Inflammatory macrophage treated with lipopolysaccharide for 1 hour (primary cell): ENCODE results near the gene FBXL14.

Experiments
- DNase-seq, 2 donors: peaks; one replicate each; pipeline ENCODE4 v3.0.0-alpha.2; 2020 to 2022

Gene FBXL14, protein sequence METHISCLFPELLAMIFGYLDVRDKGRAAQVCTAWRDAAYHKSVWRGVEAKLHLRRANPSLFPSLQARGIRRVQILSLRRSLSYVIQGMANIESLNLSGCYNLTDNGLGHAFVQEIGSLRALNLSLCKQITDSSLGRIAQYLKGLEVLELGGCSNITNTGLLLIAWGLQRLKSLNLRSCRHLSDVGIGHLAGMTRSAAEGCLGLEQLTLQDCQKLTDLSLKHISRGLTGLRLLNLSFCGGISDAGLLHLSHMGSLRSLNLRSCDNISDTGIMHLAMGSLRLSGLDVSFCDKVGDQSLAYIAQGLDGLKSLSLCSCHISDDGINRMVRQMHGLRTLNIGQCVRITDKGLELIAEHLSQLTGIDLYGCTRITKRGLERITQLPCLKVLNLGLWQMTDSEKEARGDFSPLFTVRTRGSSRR

DNA sequence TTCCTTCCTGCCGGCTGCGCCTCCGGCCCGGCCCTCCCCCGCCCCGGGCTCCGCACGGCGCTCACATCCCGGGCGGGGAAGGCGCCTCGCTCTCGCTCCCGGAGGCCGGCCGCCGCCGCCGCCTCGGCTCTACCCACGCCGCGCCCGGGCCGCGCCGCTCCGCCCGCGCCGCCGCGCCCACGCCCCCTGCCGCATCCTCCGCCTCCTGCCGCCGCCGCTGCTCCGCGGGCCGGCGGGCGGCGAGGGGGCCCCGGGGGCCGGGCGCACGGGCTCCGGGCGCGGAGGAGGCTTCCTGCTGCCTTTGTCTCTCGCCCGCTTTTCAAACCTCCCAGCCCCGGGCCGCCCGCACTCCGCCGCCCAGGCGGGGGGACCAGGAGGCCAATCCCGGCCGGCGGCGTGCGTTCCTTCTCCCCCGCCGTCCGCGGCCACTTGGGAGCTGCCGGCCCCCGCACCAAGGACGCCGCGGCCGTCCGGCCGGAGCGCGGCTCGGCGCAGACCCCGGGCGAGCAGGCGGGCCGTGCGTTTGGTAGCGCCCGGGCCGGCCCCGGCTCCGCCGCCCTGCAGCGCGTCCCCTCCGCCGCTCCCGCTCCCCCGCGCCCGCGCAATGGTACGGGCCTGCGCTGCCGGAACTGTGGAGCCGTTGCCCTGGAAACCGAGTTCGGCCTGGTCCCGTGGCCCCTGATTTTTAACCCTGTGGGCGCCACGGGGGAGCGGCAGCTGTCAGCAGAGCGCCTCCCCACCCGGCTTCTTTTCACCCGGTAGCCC, at the start of gene FBXL14:
TSS of gene FBXL14 (minus strand) at position 321 of the 765 bp plus-strand sequence. CDS start 515 bp downstream, outside the sequence.
- peak; percentile 81 to 86 for DNase-seq

DNA sequence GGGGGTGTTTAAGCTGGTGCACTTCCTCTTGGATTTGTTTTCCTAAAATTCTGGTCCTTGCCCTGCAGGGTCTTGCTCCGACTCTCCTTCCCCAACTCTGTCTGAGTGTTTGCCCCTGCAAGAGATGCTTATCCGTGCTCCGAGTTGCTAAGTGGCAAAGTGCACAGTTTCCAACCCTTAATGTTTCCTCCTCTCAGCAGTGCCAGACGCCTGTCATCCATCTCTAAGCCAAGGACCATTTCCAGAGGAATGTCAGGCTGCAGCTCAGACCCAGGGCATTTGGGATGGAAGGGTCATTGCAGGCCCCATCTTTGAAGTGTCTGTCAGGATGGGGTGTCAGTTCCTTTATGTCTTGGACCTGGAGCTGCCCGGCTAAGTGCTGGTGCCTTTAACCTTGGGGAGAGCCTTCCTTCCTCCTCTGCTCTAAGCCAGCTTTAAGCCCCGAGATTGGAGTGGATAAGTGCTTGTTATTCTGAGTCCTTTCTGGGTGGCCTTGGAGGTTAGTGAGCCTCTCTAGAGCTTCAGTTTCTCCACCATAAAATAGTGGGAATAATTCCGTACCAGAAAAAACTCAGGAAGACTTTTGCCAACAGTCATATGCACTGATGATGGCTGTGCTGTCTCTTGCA, 49.6 kb upstream of the FBXL14 start:
- no peak for DNase-seq

DNA sequence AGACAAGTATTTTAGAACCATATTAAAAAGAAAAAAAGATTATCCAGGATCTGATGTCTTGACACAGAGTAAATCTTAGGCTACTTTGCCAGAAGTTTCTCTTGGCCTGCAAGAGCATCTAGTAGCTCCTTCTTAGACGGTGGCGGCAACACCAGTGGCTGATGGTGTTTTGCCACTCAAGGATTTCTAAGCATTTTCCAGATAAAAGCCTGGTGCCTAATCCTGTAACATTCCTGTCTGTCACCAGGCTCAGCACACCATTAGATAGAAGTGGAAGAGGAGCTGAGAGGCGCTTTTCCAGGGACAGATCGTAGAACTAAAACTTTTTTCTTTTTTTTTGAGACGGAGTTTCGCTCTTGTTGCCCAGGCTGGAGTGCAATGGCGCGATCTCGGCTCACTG, 48.7 kb upstream of the FBXL14 start:
- no peak for DNase-seq

DNA sequence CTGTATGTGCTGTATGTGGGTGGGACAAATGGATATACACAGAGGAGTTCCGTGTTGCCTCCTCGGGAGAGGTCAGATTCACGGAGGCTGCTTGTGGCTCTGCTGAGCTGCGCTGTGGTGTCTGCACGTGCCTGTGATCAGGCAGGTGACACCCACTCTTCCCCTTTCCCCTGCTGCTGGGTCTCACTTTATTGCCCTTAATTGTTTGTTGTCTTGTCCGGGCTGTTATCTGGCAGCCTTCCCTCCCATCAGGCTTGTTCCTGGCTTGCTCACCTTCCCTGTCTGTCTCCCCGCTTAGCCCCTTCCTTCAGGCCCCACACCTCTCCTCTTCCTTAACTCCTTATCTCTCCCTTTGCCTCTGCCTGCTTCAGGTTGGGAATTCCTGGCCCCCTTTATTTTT, 48.1 kb upstream of the FBXL14 start:
- no peak for DNase-seq

DNA sequence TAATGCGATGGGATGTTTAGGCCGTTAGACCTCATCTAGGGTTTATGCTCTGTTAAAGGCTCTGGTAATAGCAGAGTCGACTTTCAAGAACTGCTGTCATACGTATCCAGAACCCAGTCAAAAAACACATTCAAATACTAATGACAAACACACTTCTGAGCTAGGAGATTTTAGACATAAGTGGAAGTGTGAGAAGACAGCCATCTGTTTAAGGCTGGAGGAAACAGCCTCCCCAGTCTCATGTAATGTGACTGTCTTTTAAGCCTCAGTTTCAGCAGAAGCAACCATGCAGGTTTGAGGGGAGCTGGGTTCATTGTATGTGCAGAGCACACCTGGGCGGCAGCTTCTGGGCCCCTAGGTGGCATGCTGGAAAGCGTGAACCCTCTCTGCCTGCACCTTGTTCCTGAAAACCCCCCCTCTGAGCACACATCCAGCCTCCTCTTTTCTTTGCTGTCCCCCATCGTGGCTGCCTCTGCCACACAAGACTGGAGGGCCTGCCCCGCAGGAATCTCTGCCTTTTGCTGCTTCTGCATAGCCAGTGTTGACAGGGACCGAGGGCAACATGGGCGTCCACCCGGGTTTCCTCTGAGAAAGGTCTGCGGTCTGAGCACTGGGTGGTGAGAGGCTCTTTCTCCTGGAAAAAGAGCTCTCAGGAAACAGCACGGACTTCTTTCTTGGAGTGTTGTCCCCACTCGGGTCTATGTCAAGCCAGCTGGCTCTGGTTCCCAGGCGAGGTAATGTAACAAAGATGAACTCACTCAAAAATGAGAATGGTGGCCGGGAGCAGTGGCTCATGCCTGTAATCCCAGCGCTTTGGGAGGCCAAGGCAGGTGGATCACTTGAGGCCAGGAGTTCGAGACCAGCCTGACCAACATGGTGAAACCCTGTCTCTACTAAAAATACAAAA, 46.2 kb upstream of the FBXL14 start:
- DNase-seq: no peak

DNA sequence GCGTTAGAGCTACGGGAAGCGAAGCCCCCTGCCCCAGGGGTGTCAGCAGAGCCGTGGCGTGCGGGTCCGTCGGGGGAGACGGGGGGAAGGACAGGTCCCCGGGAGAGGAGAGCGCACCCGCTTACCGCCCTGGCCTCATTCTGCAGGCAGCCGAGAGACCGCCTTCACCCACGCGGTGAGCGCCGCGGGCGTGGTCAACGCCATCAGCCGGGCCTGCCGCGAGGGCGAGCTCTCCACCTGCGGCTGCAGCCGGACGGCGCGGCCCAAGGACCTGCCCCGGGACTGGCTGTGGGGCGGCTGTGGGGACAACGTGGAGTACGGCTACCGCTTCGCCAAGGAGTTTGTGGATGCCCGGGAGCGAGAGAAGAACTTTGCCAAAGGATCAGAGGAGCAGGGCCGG, 45.2 kb upstream of the FBXL14 start:
- DNase-seq: no peak

DNA sequence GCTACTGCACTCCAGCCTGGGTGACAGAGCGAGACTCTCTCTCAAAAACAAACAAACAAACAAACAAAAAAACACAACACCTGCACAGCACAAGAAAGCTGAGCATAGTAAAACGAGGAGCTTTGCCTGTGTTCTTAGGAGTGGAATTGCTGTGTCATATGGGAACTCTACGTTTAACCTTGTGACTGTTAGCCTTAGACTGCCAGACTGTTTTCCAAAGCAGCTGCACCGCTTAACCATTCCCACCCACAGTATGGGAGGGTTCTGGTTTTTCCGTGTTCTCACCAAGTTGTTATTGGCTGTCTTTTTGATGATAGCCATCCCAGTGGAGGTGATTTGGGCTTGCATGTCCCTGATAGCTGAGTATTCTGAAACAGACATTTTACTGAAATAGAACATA, 43.8 kb upstream of the FBXL14 start:
- peak; percentile 68 to 79 for DNase-seq

DNA sequence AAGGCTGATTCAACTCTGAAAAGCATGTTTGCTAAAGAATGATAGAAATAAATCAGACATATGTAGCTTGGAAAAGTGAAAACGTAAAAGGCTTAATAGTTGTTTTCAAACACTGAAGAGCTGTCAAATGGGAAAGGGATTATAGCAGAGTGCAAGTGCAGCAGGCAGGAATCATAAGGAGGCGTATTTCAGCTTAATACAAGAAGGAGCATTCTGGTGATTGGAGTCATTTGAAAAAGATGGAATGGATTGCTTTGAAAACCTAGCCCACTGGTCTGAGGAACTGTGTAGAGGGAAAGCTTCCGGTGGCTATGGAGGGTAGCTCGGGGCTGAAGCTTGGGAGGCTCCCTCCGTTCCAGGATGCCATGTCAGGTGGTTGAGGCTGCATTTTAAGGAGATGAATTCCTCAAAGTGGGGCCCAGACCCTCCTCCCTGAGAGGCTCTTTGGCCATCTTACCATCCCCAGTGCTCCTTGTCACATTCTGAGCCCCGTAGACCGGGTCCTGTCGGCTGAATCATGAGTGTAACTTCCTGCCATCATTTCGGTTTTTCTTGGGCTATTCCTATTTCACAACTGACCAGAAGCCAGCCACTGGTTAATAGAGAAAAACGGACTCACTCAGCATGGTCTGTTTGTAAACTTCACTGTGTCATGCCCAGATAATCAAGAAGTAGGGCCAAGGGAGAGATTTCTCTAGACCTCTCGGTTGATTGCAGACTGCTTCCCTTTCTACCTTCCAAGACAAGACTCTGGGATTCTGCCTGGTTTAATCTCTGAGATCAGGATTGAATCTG, 41.1 kb upstream of the FBXL14 start:
- DNase-seq: peak; percentile 86 to 88

DNA sequence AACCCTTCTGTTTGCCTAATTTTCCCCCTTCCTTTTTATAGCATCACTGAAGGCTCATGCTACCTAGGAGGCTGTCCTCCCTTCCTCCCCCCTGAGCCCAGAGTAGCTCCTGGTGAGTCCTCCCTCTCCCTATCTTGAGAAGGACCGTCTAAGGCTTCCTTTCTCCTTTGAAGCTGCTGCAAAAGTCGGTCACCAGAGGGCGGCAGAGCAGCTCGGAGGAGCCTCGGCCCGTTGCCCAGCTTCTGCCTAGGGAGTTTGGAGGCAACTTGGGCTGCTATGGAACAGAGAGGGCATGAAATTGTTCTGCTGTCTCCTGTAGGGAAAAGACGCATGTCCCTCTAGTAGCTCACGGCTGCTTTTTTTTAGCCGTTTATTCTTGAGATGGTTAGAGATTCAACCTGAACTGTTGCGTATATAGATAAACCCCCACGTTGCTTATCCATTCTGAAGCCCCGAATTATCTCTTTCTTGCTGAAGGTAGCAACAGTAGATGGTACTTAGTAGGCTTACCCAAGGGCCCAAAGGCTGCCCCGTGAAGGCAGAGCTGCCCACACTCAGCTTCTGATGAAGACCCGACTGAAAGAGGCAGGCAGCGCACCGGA, 40.3 kb upstream of the FBXL14 start:
- DNase-seq: peak; percentile 69 to 85

DNA sequence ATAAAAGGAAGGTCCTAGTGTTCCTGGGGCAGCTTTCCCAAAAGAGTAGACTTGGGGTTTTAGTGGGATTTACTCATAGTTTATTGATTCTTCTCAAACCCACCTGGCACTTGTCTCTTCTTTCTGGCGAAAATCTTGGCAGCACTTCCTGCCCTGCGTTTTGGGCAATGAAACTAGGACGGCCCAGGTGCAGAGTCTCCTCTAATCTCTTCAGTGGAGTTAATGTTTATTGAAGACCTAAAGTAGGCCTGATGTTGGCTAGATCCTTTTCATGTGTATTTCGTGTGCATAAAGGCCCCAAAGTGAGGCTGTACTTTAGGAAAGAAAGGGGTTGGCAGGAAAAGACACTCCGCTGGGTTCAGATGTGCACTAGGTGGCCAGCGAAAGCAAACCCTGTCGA, 39.8 kb upstream of the FBXL14 start:
- DNase-seq: no peak

DNA sequence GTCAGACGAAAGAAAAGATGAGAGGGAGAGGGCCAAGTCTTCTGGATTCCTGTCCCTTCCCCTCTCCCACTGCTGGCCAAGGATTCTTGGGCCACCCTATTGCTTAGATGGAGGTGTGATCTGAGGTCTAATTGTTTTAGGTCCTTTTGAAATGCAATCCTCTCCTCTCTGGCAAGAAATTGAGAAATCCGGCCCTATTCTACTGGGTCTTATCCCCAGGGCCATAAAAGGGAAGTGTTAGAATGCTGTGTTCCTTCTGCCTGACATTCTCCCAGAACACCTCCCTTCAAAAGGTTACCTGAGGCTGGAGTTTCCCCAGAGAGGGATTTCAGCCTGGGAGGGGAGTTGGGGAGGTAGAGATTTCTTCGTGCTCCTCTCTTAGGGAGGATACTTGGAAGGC, 39.1 kb upstream of the FBXL14 start:
- peak in 1 of 2 donors; percentile 33 for DNase-seq

DNA sequence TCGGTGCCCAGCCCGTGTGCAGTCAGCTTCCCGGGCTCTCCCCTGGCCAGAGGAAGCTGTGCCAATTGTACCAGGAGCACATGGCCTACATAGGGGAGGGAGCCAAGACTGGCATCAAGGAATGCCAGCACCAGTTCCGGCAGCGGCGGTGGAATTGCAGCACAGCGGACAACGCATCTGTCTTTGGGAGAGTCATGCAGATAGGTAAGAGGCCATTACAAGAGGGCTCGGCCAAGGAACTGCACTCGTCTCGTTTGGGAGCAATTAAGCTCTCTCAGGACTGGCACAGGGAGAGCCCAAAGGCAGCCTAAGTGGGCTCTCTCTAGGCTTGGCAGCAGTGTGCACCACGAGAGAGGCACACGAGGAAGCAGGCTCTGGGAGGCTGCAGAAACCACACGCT, 38.3 kb upstream of the FBXL14 start:
- DNase-seq: no peak

DNA sequence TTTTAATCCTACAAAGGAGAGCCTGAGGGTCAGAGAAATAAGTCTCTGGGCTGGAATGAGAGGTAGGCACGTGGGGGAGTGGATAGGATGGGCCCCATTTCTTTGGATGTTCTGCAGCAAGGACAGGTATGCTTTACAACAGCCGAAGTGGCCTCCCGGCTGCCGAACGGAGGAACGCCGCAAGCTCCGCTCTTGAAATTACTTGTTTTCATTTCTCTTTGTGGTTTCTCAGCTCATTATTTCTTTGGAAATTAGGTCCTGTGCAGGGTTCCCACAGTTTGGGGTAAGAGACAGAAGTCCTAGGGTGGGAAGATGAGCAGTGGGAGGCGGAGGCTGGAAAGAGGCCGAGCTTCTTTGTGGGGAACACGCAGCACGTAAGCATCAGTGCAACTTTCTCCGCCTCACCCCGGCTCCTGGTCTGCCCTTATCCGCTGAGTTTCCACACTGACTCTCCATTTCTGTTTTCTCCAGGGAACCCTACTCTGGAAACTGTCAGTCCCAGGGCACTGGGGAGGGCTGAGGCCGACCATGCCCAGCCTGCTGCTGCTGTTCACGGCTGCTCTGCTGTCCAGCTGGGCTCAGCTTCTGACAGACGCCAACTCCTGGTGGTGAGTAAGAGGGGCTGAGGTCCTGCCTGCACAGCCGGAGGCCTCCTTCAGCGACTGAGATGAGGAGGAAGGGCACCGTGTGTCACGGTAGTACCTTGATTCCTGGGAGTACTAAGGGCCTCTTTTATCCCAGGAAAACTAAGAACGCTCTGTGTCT, 36.6 kb upstream of the FBXL14 start:
- no peak for DNase-seq

DNA sequence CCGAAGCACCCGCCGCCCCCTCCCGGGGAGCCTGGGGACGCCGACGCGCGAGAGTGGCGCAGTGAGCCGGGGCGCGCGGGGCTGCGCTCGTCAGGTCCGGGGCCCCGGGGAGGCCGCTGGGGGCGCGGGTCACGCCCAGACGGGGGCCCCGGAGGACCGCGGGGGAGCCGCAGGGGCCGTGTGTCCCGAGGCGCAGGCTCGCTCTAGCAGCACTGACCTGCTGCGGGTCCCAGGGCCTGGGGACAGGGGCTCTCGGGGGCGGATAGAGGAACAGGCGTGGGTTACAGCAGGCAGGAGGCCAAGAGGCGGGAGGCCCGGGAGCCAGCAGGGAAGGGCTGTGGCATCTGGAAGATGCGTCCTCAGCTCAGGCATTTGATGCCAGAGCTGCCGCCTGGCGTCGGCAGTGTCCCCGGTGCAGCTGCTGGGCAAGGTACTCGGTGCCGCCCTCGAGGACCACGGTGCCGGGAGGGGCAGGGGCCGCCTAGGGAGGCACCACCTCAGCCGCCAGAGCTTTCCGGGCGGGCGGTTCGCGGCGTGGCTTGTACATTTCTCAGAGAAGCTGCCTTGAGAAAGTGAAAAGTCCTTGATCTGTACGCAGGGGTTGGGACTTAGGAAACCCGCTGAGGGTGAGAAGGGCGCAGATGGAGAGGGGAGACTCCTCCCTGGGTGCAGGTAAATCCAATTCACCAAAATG, 35.9 kb upstream of the FBXL14 start:
- no peak for DNase-seq

DNA sequence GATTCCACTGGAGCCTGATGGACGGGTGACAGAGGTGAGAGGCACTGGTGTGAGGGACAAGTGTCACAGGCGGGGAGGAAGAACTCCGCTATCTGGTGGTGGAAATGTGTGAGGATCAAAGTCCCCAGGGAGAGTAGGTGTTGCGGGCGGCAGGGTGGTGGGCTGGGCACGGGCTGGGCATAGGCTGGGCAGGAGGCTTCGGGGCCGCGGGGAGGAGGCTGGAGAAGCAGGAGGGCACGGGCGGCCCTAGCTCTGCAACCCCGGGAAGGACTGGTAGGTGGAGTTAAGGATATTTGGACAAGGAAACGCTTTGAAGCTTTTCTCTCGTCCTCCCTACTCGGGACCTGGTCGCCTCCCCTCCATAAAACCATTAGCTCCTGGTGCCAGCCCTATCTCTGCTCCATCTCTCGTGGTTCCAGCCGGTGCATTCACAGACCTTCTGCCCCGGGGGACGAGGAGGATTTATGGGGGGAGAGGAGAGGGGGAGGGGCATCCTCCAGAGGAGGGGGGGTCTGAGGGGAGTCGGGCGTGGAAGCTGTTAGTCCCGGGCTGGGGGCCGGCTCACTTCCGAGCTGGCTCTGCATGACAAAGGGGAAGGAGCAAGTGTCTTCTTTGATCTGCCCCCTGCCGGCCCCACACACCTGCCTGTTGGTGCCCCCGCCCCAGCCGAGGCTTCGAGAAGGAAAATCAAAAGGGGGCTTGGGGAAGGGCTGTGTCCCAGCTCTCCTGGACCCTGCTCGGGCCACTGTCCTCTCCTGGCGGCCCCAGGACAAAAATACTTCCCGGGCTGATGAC, 35.2 kb upstream of the FBXL14 start:
- DNase-seq: no peak

DNA sequence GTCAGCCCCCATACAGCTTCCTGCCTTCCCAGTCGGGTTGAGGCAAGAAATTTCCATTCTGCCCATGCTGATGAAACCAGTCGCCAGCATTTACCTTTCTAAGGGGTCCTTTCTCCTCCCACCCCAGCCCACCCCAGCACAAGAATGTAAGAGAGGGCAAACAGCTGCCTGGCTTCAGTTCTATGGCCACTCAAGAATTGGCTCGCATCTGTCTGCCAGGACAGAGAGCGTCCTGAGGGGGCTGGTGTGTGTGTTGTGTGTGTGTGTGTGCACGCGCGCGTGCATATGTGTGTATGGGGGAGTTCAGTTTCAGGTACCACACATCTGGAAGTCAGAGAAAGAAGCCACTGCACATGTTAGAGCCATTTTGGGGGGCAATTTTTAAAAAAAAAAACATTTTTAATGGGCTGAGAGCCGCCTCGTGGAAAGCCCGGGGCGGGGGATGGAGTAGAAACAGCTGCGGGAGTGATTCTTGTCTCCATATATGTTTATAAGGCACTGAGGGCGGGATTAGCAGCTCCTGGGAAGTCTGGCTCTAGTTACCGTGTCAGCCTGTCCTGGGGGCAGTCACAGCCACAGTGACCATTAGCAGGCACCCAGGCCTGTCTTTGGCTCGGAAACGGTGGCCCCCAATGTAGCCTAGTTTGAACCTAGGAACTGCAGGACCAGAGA, 34.4 kb upstream of the FBXL14 start, which contains the start of gene WNT5B:
TSS of gene WNT5B (plus strand) at position 566 of the 672 bp plus-strand sequence. CDS start 2,124 bp downstream, outside the sequence.
- DNase-seq: no peak

DNA sequence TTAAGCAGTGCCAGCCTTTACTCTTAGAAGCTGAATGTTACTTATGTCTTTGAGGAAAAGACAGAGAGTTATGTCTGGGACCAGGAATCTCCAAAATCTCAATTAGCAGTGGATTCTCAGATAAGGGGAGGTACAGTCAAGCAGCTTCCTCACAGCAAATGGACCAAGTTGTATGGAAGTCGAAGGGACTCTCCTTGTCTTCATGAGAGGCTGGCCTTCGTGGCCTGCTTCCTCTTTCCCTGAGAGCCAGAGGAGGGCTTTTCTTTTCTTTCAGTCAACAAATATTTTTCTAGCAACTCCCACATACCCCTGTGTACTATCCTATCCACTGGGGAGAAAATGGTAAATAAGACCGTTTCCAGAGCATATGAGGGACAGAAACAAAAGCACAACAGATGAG, 28.0 kb upstream of the FBXL14 start:
- DNase-seq: peak; percentile 48 to 67

DNA sequence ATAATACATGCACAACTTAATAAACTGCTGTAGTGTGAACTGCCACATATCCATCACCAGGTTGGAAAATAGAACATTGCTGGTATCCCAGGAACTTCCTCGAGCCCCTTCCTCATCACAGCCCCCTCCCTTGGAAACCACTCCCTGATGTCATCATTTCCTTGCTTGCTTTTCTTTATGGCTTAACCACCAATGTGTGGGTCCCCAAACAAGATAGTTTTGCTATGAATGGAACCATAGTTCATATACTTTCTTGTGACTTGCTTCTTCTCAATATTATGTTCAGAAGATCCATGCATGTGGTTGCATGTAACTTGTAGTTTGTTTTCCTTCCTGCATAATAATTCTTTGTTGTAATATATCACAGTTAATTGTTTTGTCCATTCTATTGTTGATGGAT, 25.7 kb upstream of the FBXL14 start:
- DNase-seq: no peak
